HEK293 (cell line): Measurements from ENCODE around the gene KIAA0753.
A peak's percentile ranks its signal among the peaks of the same experiment; 100 is the strongest.
"Not testable (repeated sequence)": the region's sequence is repeated elsewhere in the genome, so short reads cannot be mapped to it uniquely, and the experiment has no call there.

ENCODE experiments used
- CTCF ChIA-PET: fragments of 350-600 bp; formaldehyde crosslinking; extraction: SDS; loops from one replicate; lab custom pipeline; 2021; ENCODE audit warnings: antibody characterized with exemption; lab: Yijun Ruan, JAX
- POLR2A ChIA-PET: fragments of 300-600 bp; formaldehyde crosslinking; extraction: SDS; loops from one replicate; lab custom pipeline; 2020; ENCODE audit warnings: antibody characterized with exemption, inconsistent platforms; lab: Yijun Ruan, JAX
- H3K27ac ChIP-seq: fragments of 200-500 bp; sonication (Bioruptor generic); 2 replicates; pipeline ENCODE4 v1.5.1; 2014; ENCODE audit warnings: low read depth, low read length, control low read depth, inconsistent platforms; ENCODE audit errors: extremely low read depth
- H3K36me3 ChIP-seq, 2 experiments: fragments of 200-500 bp in 1 of 2; sonication (Bioruptor generic) in 1 of 2; 1 replicate in 1 of 2; 2 replicates in 1 of 2; pipeline ENCODE4 v1.5.1; 2014 to 2017; ENCODE audit warnings: inconsistent platforms in 2 of 2, low read length in 2 of 2; ENCODE audit not compliant: control insufficient read depth in 2 of 2, insufficient read depth in 1 of 2
- H3K4me1 ChIP-seq: fragments of 200-500 bp; sonication (Bioruptor generic); 2 replicates; pipeline ENCODE4 v1.5.1; 2014; ENCODE audit warnings: mild to moderate bottlenecking, low read length, inconsistent platforms; ENCODE audit not compliant: control insufficient read depth, insufficient read depth
- H3K4me3 ChIP-seq: 2 replicates; pipeline ENCODE4 v1.5.1; 2011; ENCODE audit warnings: low read depth, mild to moderate bottlenecking, control low read depth, low read length, moderate library complexity
- H3K9me3 ChIP-seq: fragments of 200-500 bp; sonication (Bioruptor generic); 2 replicates; pipeline ENCODE4 v1.5.1; 2014; ENCODE audit warnings: low read depth, low read length, inconsistent platforms; ENCODE audit not compliant: control insufficient read depth, insufficient read depth
- CTCF ChIP-seq: fragments of 450-650 bp; formaldehyde crosslinking; IDR thresholded peaks from 2 replicates; pipeline ENCODE4 v1.5.1; 2016; ENCODE audit warnings: missing biosample characterization, missing genetic modification characterization
- HOXD13 ChIP-seq: sonication (generic); formaldehyde crosslinking; IDR thresholded peaks from 2 replicates; pipeline ENCODE4 v1.8.0; 2022; ENCODE audit warnings: missing genetic modification reagents, borderline replicate concordance
- IKZF3 ChIP-seq: fragments of 450-650 bp; IDR thresholded peaks from 2 replicates; pipeline ENCODE4 v1.5.0; 2018; ENCODE audit warnings: missing biosample characterization, mild to moderate bottlenecking, missing genetic modification characterization, moderate library complexity
- MZF1 ChIP-seq: fragments of 450-650 bp; formaldehyde crosslinking; IDR thresholded peaks from 2 replicates; pipeline ENCODE4 v1.5.1; 2017; ENCODE audit warnings: missing biosample characterization, missing genetic modification characterization, borderline replicate concordance
- OSR2 ChIP-seq: fragments of 450-650 bp; formaldehyde crosslinking; IDR thresholded peaks from 2 replicates; pipeline ENCODE4 v1.5.1; 2016; ENCODE audit warnings: missing biosample characterization, missing genetic modification characterization
- SP2 ChIP-seq: fragments of 450-650 bp; formaldehyde crosslinking; IDR thresholded peaks from 2 replicates; pipeline ENCODE4 v1.5.1; 2016; ENCODE audit warnings: missing biosample characterization, missing genetic modification characterization
- YY1 ChIP-seq: fragments of 450-650 bp; formaldehyde crosslinking; IDR thresholded peaks from 2 replicates; pipeline ENCODE4 v1.5.1; 2018; ENCODE audit warnings: missing biosample characterization, missing genetic modification characterization
- ZBTB11 ChIP-seq: fragments of 450-650 bp; formaldehyde crosslinking; conservative IDR thresholded peaks from 2 replicates; pipeline ENCODE4 v1.5.1; 2016; ENCODE audit warnings: low read depth, missing biosample characterization, missing genetic modification characterization
- ZBTB17 ChIP-seq: fragments of 450-650 bp; formaldehyde crosslinking; IDR thresholded peaks from 2 replicates; pipeline ENCODE4 v1.5.1; 2016; ENCODE audit warnings: missing biosample characterization, missing genetic modification characterization
- ZBTB20 ChIP-seq: fragments of 450-650 bp; formaldehyde crosslinking; IDR thresholded peaks from 2 replicates; pipeline ENCODE4 v1.5.1; 2016; ENCODE audit warnings: missing biosample characterization, missing genetic modification characterization
- ZBTB26 ChIP-seq: fragments of 450-650 bp; formaldehyde crosslinking; optimal IDR thresholded peaks from 2 replicates; pipeline ENCODE3; 2016; ENCODE audit warnings: missing biosample characterization, mild to moderate bottlenecking, missing genetic modification characterization
- ZNF274 ChIP-seq, 2 experiments: fragments of 200-500 bp in 1 of 2; fragments of 450-650 bp in 1 of 2; sonication (Bioruptor generic) in 1 of 2; formaldehyde crosslinking in 1 of 2; IDR thresholded peaks; 2 replicates each; pipeline versions ENCODE4 v1.5.1 to v1.6.1; 2014 to 2016; ENCODE audit warnings: borderline replicate concordance in 1 of 2, inconsistent platforms in 1 of 2, low read length in 1 of 2, missing biosample characterization in 1 of 2, missing genetic modification characterization in 1 of 2
- ZNF341 ChIP-seq: fragments of 450-650 bp; formaldehyde crosslinking; IDR thresholded peaks from 2 replicates; pipeline ENCODE4; 2016; ENCODE audit warnings: low read depth, missing biosample characterization, missing genetic modification characterization
- ZNF366 ChIP-seq: fragments of 450-650 bp; formaldehyde crosslinking; conservative IDR thresholded peaks from 2 replicates; pipeline ENCODE4 v1.5.1; 2016; ENCODE audit warnings: missing biosample characterization, missing genetic modification characterization
- ZNF404 ChIP-seq: fragments of 450-650 bp; formaldehyde crosslinking; IDR thresholded peaks from 2 replicates; pipeline ENCODE4 v1.5.1; 2017; ENCODE audit warnings: missing biosample characterization, missing genetic modification characterization
- ZNF555 ChIP-seq: fragments of 450-650 bp; formaldehyde crosslinking; conservative IDR thresholded peaks from 2 replicates; pipeline ENCODE4 v1.5.1; 2017; ENCODE audit warnings: missing biosample characterization, mild to moderate bottlenecking, missing genetic modification characterization, inconsistent platforms
- ZNF600 ChIP-seq: fragments of 450-650 bp; formaldehyde crosslinking; IDR thresholded peaks from 2 replicates; pipeline ENCODE4 v1.5.1; 2016; ENCODE audit warnings: missing biosample characterization, missing genetic modification characterization
- ZSCAN16 ChIP-seq: fragments of 450-650 bp; formaldehyde crosslinking; IDR thresholded peaks from 2 replicates; pipeline ENCODE4 v1.5.1; 2016; ENCODE audit warnings: missing biosample characterization, missing genetic modification characterization

KIAA0753 gene

GRCh38 chr17:6656797-6657632 lies 16.5 kb upstream of the KIAA0753 start:
- CTCF ChIA-PET, result interaction anchor here (0.7 kb wide), 2 partner anchors 55 to 347 kb away, joined by 3 to 4 read pairs; no protein-coding TSS in a partner anchor

GRCh38 chr17:6655732-6656361 lies 15.3 kb upstream of the KIAA0753 start:
- H3K27ac ChIP-seq, H3K9me3 ChIP-seq, POLR2A ChIA-PET, CTCF ChIA-PET: not testable (repeated sequence)
- H3K4me1 ChIP-seq, result peaks cover 17% of the 10 kb centered on the region
- peaks cover 0 to 14% of the 10 kb centered on the region in 2 experiments; a peak in 1 of 3 replicates for H3K36me3 ChIP-seq
- peak overlapping the region; percentile 17 for H3K4me3 ChIP-seq

More at GRCh38 chr17:6656797-6657632, 16.5 kb upstream of the KIAA0753 start:
- not testable (repeated sequence) for H3K4me3 ChIP-seq
- peak; percentile 17 for TF ChIP-seq ZBTB26 (tag by site-specific recombination)
- TF ChIP-seq, all 188 proteins: peak for 1; not testable (repeated sequence) for 187
- peaks cover 0 to 14% of the 10 kb centered on the region in 2 experiments; a peak in 1 of 3 replicates for H3K36me3 ChIP-seq
- H3K27ac ChIP-seq, H3K9me3 ChIP-seq, POLR2A ChIA-PET: not testable (repeated sequence)
- H3K4me1 ChIP-seq, result peaks cover 14% of the 10 kb centered on the region

- Histone ChIP-seq H3K9me3 (no peaks in the 10 kb centered on the region), H3K36me3 (peaks cover 2 to 14% of the 10 kb centered on the region in 2 experiments), H3K4me1 (peaks cover 19% of the 10 kb centered on the region), H3K27ac (no peak overlapping the region), H3K4me3 (peak overlapping the region; percentile 20)
- CTCF ChIA-PET, result interaction anchor here (0.8 kb wide), 1 partner anchor 47 kb away, joined by 3 read pairs; no protein-coding TSS in a partner anchor
- POLR2A ChIA-PET, result no interaction called here
- peak; percentile 31; the same call in 1 of the 2 replicates for TF ChIP-seq MZF1 (tag by site-specific recombination)
- peak; percentile 63 for TF ChIP-seq ZBTB11 (tag by site-specific recombination)
- no peak for TF ChIP-seq ZNF404 (tag by site-specific recombination)
- no peak for TF ChIP-seq ZSCAN16 (tag by site-specific recombination)
- TF ChIP-seq ZNF555 (tag by site-specific recombination), result no peak
- TF ChIP-seq ZBTB20 (tag by site-specific recombination), result peak; percentile 66
- no peak for TF ChIP-seq HOXD13
- peak; percentile 69 for TF ChIP-seq SP2 (tag by site-specific recombination)
- TF ChIP-seq YY1 (tag by site-specific recombination), result 0 out of 2 replicates have a peak, but pooled peaks have one; percentile 28
- TF ChIP-seq ZNF274 (IDR thresholded peaks at IDR 0.05; ENCODE audit: low read length), result no peak
- TF ChIP-seq ZNF274 (tag by site-specific recombination; IDR thresholded peaks at IDR 0.05; ENCODE audit: borderline replicate concordance), result no peak
- TF ChIP-seq ZBTB17, result peak; percentile 58; the same call in 1 of the 2 replicates
- TF ChIP-seq ZNF600 (tag by site-specific recombination), result peak; percentile 80
- TF ChIP-seq CTCF, result peak; percentile 71; the same call in 1 of the 2 replicates
- peak; percentile 29 for TF ChIP-seq ZBTB26 (tag by site-specific recombination)
- TF ChIP-seq OSR2 (tag by site-specific recombination), result no peak
- no peak for TF ChIP-seq ZNF366 (tag by site-specific recombination)
- peak; percentile 45; the same call in 1 of the 2 replicates for TF ChIP-seq IKZF3 (tag by site-specific recombination)
- peak; percentile 74 for TF ChIP-seq ZNF341 (tag by site-specific recombination)
Observed at GRCh38 chr17:6654841-6655731, 14.6 kb upstream of the KIAA0753 start.
